Measurements from ENCODE around the gene MOCS1.

GRCh38 chr6:39938773-39939654, 4.8 kb upstream of the MOCS1 start:
- TF ChIP-seq CTCF (IDR thresholded peaks at IDR 0.05), result no peak
- no peak for TF ChIP-seq POLR2A (IDR thresholded peaks at IDR 0.05)
